HG02885 (cell line): ENCODE measurements around the gene EVI5.
"Not testable (repeated sequence)": the region's sequence is repeated elsewhere in the genome, so short reads cannot be mapped to it uniquely, and the experiment has no call there.

Experiments used
- ATAC-seq: cut with Tn5 transposase; IDR thresholded peaks from one replicate; pipeline ENCODE4 v1.9.1; 2021; ENCODE audit warnings: mild to moderate bottlenecking; ENCODE audit not compliant: unreplicated experiment, poor library complexity

Gene EVI5

GRCh38 chr1:92536211-92536979 lies 248.5 kb downstream of the EVI5 start:
- ATAC-seq: peak; percentile 26

GRCh38 chr1:92532371-92532770 lies 252.5 kb downstream of the EVI5 start:
- not testable (repeated sequence) for ATAC-seq

DNA sequence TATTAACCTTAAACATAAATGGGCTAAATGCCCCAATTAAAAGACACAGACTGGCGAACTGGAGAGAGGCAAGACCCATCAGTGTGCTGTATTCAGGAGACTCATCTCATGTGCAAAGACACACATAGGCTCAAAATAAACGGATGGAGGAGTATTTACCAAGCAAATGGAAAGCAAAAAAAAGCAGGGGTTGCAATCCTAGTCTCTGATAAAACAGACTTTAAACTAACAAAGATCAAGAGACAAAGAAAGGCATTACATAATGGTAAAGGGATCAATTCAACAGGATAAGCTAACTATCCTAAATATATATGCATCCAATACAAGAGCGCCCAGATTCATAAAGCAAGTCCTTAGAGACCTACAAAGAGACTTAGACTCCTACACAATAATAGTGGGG lies 253.0 kb downstream of the EVI5 start:
- ATAC-seq: not testable (repeated sequence)

- no peak for ATAC-seq
Measured at GRCh38 chr1:92527670-92528069, 257.2 kb downstream of the EVI5 start.

DNA sequence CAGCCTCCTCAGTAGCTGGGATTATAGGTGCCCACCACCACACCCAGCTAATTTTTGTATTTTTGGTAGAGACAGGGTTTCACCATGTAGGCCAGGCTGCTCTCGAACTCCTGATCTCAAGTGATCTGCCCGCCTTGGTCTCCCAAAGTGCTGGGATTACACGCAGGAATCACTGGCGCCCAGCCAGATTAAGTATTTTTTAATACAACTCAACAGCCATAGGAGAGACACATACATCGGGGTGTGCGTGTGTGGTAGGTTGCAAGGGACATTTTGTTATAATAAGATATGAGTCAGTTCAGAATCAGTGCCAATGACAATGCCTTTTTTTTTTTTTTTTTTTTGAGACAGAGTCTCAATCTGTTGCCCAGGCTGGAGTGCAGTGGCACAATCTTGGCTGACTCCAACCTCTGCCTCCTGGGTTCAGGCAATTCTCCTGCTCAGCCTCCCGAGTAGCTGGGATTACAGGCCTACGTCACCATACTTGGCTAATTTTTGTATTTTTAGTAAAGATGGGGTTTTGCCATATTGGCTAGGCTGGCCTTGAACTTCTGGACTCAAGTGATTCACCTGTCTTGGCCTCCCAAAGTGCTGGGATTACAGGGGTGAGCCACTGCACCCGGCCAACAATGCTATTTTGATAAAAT lies 259.8 kb downstream of the EVI5 start:
- not testable (repeated sequence) for ATAC-seq

DNA sequence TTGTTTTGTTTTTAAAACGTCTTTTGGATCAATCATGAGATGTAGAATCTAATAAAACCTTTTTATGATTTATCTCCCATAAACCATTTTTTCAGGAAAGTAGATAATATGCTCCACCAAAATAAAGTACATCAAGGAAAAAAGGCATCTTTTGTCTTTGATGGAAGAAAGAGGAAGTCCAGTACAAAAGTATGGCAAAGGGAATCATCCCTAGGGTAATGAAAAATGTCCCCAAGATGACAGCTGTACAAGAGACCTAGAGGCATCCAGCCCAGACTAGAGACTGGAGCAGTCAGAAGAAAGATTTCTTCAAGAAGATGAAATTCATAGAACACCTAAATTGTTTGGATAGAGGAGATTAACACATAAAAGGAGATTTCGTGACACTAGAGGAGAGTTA lies 265.9 kb downstream of the EVI5 start:
- no peak for ATAC-seq

- ATAC-seq: no peak
Measured at GRCh38 chr1:92516574-92516973, 268.3 kb downstream of the EVI5 start.

DNA sequence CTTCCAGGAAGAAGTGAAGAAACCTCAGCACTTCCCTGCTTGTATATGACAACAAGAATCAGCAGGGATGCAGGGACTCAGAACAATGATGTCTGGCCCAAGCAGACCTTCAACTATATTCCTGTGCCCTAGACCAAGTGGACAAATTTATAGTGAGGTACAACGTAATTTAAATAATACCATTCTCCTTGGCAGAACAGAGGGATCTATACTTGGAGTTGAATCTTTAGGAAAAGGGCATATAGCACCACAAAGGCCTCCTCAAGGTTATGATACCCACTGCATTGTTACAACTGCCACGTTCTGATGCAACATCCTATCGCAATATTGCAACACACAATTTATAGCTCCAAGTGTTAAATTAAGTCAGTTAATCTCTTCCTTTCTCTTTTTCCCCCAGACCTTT lies 269.1 kb downstream of the EVI5 start:
- no peak for ATAC-seq

GRCh38 chr1:92511541-92511940 lies 273.4 kb downstream of the EVI5 start:
- no peak for ATAC-seq

- no peak for ATAC-seq
Measured at GRCh38 chr1:92509619-92510018, 275.3 kb downstream of the EVI5 start.

DNA sequence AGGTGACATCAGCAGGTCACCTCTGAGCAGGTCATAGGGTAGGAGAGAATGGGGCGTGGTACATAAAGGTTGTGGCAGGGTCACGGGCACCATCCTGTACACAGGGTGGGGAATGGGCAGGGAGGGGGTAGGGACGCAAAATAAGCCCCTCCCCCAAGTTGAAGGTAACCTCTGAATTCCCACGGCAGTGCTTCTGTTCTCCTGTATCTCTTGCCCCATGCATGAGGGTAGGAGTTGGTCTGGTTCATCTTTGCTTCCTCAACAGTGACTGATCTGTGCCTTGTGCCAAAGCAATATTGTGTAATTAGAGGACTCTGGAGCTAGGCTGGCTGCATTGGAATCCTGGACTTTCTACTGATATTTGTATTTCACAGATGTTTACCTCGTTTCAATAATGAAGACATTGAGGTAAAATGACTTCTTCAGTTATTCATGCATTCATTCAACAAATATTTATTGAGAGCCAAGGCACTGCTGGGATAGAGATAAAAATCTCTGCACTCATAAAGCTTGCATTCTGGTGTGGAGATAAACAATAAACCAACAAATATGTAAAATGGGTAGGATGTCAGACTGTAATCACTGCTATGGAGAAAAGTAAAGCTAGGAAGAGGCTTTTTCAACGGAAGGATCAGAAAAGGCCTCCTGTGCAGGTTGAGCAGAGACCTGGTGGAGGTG lies 279.8 kb downstream of the EVI5 start:
- ATAC-seq: no peak

GRCh38 chr1:92504291-92505014 lies 280.5 kb downstream of the EVI5 start:
- ATAC-seq: no peak

DNA sequence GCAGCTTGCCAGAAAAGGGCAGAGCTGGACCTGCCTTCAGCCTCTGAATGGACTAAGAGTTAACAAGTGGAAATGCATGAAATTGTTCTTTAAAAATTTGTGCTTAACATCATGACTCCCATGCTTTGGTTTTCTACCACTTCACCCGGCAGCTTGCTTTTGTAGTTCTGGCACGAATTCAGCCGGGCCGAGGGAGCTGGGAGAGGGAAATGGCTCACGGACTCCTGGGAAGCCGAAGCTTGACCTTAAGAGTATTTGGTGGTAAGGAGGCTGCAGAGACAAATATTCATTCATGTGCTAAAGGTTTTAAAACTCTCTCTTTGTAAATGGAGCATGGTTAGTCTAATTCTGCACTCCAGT lies 281.0 kb downstream of the EVI5 start:
- no peak for ATAC-seq

- peak; percentile 62 for ATAC-seq
Measured at GRCh38 chr1:92503043-92503925, 281.6 kb downstream of the EVI5 start.

DNA sequence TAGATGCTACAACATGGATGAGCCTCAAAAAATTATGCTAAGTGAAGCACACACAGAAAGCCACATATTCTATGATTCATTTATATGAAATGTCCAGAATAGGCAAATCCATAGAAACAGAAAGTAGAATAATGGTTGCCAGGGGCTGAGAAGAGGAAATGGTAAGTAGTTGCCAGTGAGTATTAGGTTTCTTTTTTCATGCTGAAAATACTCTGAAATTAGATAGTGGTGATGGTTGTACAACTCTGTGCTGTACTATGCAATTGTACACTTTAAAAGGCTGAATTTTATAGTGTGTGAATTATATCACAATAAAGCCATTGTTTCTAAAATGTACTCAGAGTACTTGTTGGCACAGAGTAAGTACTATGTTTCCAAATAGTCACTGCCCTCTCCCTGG lies 282.7 kb downstream of the EVI5 start:
- peak; percentile 35 for ATAC-seq

DNA sequence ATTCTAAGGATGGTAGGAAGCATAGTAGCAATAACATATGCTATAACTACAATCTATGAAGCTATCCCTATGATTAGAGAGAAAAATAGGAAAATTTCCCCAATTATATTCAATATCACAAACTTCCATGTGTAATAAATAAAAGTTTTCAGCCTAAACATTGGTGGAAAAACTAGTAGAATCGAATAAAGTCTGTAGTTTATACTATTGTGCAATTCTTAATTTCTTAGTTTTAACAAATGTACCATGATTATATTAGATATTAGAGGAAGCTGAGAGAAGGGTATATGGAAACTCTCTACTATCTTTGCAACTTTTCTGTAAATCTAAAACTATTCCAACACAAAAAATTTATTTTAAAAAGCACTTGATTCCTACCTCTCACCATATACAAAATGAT lies 284.4 kb downstream of the EVI5 start:
- no peak for ATAC-seq

DNA sequence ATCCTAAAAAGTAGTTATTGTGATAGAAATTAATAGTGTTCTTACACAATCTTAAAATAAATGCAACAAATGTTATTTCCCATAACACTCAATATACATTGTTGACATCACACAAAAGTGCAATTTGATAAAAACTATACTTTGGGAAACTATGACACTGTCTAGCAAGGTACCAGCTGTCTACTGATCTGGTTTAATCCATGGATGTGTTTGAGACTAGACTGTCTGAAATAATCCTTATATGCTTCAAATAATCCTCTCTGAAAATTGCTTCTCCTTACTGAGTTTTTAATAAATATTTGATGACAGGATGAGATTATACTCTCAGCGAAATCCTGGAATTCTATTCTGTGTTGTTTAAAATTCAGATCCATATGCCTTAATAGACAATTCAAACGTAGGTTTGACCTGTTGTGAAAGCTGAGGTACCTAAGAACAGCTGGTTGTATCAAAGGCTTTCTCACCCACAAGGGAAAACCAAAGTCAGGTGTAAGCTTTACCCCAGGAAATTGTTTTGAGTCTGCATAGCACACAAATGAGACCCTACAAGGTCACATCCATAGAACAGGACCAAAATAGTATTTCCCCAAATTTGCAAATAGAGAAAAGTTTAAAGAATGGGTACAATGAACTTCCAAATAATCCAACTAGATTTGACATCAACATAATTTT lies 289.4 kb downstream of the EVI5 start:
- no peak for ATAC-seq

- no peak for ATAC-seq
Measured at GRCh38 chr1:92494485-92495141, 290.3 kb downstream of the EVI5 start.

- ATAC-seq: no peak
Measured at GRCh38 chr1:92493139-92493538, 291.8 kb downstream of the EVI5 start.
